GM18909 (cell line): Measurements from ENCODE around the gene COQ8A.

Experiments
- ATAC-seq: cut with Tn5 transposase; IDR thresholded peaks from one replicate; pipeline ENCODE4 v1.9.1; 2021; ENCODE audit warnings: mild to moderate bottlenecking; ENCODE audit not compliant: unreplicated experiment, poor library complexity

COQ8A gene

DNA sequence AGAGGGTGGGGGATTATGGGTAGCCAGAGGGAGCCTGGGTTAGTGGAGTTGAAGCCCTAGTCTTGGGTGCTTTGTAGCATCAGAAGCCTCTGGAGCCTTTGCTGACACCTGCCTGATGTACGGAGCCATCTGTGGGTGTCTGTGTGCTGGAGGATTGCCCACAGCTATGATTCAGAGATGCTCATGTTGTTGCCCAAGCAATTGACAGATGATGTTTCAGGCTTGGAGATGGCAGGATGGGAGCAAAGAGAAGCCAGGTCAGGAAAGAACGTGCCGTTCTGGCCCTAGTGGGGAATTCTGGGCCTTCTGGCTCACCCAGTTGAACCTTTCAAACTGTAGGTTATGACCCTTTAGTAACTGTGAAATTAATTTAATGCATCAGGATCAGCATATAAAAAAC is 27.6 kb downstream of the COQ8A start:
- ATAC-seq = no peak

DNA sequence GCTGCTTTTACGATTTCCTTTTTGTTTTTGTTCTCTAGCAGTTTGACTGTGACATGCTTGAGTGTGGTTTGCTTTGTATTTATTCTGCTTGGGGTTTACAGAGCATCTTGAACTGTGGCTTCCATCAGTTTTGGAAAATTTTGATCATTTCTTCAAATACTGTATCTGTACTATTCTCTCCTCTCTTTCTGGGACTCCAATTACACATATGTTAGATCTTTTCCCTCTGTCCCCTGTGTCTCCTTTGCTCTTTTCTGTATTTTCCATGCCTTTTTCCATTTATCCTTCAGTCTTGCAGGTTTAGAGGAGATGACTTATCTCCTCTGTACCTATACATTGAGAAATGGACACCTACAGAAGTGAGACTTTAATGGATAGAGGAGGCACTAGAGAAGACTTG is 31.7 kb downstream of the COQ8A start:
- no peak for ATAC-seq

GRCh38 chr1:226972931-226973330 is 32.8 kb downstream of the COQ8A start:
- ATAC-seq = no peak

- no peak for ATAC-seq
Measured at GRCh38 chr1:226973371-226973897, 33.3 kb downstream of the COQ8A start.

DNA sequence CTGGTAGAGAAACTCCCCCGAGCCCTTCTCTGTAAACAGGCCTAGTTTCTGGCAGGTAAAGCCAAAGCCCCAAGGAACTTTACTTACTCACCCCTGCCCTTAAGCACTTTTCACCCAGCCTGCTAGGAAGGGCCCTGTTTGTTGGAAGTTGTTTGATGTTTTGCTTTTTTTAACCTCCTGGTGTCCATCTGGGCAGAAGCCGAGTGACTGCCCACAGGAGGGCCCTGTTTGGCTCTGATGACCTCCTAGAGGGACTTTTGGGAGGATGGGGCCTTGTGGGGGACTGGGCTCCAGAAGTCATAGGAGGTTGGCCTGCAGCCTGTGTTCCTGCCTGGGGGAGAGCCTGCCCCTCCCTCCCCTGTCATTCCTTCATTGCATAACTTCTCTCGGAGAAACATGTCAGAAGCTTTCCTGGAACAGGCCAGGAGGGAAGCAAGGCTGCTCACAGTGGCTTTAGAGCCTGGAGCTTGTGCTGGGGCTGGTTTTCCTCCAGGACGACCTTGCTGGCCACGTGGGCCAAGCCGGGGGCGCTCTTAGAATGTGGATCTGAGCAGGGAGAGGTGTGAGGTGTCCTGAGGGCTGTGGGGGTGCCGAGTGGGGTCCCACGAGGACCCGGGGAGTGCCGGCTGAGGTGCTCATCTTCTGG is 33.9 kb downstream of the COQ8A start:
- ATAC-seq = no peak

DNA sequence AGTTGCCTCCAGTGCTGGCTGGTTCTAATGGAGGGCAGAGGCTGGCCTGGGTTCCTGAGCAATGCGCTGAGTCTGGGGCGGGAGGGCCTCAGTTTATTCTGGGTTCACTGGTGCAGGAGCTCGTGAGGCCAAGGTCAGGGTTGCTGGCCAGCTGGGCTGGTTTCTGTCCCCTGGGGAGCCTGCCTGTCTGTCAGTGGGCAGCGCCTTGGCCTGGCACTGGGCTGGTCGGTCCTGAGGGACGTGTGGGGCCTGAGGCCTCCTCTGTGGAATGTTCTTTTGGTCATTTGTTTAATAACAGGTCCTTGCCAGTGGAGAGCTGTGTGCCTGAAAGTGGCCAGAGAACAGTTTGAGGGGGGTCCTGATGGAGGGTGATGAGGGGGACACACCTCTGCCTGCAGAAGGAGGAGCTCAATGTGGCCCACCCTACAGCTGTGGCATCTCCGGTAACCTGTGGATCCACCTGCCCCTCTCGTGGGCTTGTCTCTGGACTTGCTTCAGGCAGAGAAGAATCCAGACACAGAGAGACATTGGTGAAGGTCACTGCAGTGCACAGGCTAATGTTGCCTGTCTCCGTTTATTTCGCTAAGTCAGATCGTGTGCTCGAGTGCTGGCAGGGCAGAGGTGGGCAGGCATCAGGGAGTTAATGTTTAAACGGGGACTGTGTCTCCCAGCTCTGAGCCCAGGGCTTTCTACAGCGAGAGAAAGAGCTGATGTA is 34.6 kb downstream of the COQ8A start:
- ATAC-seq = no peak

- ATAC-seq = no peak
Measured at GRCh38 chr1:226975259-226976250, 35.5 kb downstream of the COQ8A start.

DNA sequence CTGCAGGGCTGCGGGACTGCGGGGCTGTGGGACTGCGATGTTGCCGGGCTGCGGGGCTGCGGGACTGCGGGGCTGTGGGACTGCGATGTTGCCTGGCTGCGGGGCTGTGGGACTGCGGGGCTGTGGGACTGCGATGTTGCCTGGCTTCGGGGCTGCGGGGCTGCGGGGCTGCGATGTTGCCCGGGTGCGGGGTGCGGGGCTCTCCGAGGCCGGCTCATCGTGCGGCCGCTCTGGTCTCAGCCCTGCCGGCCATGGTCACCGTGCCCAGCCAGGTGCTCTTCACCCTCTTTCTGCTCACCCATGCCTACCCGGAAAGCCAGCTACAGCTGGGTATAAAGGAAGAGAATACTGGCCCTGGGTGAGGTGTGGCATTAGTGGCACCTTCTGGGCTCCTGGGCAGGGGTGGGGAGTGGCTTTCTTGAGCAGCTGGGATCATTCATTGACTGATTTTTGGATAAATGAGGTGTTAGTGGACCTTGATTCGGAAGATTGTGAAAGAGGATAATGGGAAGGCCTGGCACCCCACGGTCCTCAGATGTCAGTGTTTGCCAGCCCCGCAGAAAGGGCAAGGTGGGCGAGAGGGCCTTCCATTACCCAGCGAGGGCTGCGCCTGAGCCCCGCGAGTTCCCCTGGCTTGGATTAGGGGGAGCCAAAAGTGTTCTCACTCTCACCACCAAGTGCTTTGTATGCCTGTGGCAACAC is 36.3 kb downstream of the COQ8A start:
- ATAC-seq = no peak

GRCh38 chr1:226976978-226977642 is 37.0 kb downstream of the COQ8A start:
- ATAC-seq = no peak

DNA sequence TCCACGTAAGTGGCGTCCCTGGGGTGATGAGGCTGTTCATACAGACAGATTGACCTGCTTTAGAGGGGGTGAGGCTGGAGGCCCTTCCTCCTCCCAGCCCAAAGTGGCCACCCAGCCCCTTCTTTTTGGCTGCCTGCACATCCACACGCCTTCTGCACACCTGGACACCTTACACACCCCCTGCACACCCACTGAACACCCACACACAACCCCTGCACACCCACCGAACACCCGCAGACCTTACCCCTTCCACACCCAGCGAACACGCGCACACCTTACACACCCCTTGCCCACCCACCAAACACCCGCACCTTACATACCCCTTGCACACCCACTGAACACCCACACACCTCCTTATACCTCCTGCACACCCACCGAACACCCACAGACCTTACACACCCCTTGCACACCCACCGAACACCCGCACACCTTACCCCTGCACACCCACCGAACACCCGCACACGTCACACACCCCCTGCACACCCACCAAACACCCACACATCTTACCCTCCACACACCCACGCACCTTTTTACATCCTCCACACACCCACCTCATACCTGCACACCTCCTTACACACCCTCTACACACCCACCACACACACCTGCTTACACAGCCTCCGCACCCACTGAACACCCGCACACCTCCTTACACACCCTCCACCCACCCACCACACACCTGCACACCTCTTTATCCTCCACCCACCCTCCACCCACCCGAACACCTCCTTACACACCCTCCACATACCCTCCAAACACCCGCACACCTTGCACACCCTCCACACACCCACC is 37.7 kb downstream of the COQ8A start:
- ATAC-seq = no peak

- no peak for ATAC-seq
Measured at GRCh38 chr1:226978432-226979114, 38.5 kb downstream of the COQ8A start.

GRCh38 chr1:226979115-226979516 is 39.0 kb downstream of the COQ8A start:
- ATAC-seq = no peak

DNA sequence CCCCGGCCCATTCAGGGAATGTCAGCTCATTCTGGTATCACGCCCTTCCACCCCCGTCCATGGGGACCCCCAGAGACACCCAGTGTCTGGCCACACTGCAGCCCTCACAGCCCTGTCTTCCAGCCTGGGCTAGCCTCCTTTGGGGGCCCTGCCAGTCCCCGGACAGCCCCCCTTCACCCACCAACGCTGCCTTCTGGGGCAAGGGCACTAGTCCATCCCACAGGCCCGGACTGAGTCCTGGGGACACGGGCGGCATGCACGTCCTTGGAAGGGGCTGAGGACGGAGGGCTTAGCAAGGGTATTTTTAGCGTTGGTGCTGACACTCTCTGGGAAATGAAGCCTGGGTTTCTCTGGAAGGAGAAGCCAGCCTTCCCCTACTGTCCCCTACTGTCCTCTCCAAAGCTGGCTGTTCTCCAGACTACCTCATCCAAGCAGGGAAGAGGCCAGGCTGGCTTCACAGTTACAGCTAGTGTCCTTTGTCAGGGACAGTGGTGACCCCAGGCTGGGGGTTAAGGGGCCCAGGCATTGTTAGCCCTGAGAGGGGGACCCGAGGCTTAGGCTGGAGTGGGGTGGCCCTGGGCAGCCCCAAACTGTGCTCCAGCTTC is 39.5 kb downstream of the COQ8A start:
- no peak for ATAC-seq

DNA sequence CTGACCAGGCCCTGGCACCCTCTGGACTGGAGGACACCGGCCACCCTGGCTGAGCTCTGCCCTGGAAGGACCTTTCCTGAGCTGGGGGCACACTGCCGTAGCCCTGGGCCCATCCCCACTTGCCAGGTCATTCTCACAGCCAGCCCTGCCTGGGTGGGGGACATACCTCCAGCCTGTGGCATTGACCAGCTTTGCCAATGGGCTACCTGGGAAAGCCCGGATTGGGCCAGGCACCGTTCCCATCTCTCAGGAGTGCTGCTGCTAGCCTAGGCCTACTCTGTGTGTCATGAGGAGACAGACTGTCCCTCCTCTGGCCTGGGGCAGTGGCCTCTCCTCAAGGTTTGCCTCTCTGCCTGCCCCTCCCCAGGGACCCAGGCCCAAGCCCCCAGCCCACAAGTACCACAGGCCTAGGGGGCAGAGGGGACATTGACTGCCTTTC is 40.0 kb downstream of the COQ8A start:
- no peak for ATAC-seq

DNA sequence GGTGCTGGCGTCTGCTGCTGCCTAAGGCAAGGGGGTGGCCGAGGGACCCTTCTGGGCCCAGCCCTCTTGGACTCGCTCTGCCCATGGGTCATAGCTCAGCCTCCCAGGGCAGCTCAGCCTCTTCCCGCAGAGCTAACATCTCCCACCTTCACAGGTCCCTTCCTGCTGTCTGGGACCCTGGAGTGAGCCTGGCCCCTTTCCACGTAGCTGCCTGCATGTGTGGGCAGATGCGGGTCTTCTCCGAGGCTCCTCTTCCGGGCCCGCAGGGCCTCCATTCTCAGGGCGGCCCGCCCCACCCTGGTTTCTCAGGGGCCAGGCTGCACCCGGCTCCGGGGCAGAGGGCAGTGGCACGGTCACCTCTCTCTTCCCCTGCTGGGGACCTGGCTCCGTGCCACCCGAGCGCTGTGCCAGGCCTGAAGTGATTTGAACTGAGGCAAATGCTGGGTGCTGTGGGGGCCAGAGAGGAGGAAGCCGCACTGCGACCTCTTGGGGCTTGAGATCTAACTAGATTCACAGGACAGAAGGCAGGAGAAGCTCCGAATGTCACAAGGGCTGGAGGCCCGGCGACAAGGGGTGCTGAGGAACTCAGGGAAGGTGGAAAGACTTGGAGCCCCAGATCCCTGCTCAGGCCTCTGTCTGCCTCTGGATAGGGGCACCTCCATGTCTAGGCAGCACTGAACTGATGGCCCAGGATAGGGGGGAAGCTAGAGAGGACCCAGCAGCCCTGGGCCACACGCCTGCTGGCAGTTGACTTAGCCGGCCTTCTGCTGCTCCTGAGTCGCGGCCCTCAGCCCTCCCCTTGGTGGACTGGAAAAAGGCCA is 40.7 kb downstream of the COQ8A start:
- no peak for ATAC-seq

- no peak for ATAC-seq
Measured at GRCh38 chr1:226981386-226981817, 41.3 kb downstream of the COQ8A start.

DNA sequence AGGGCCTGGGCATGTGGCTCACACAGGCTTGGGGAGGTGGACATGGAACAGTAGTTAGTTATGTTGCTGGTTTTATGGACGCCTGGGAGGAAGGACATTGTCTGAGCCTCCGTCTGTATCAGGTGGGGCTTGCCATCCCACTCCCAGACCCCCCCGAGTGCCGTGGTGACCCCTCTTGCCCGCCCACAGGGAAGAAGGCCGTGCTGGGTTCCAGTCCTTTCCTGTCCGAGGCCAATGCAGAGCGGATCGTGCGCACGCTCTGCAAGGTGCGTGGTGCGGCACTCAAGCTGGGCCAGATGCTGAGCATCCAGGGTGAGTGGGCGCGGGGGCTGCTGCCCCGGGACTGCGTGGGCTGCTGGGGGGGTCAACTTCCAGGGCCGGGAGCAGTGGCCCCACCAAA is 41.7 kb downstream of the COQ8A start:
- no peak for ATAC-seq
